ENCODE data around the gene FOXA3.

The FOXA3 gene

GRCh38 chr19:45824531-45825262 is 39.4 kb upstream of the FOXA3 start:
- Mint-ChIP-seq H3K27ac (no peak overlapping the region), H3K4me3 (no peak overlapping the region), H3K36me3 (ENCODE audit: low read depth) (peaks cover 44% of the 10 kb centered on the region), H3K9me3 (no peaks in the 10 kb centered on the region), H3K4me1 (ENCODE audit: low read depth) (peaks cover 2% of the 10 kb centered on the region), H3K27me3 (no peaks in the 10 kb centered on the region)

DNA sequence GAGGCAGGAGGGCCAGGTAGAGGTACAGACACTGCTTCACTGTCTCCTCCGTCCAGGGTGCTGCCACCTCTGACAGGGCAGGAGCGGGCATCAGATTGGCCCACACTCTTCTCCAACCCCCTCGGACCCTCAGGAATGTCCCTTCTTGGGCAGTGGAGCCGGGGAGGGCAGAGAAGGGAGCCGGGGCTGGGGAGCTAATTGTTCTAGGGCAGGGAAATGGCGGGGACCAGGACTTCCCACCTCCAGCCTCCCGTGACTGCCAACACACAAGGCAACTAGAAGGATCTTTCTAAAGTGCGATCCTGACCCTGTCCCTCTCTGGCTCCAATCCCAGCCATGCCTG is 38.9 kb upstream of the FOXA3 start:
- Mint-ChIP-seq H3K27me3 (no peaks in the 10 kb centered on the region), H3K4me3 (no peak overlapping the region), H3K9me3 (no peaks in the 10 kb centered on the region), H3K27ac (no peak overlapping the region), H3K36me3 (ENCODE audit: low read depth) (peaks cover 47% of the 10 kb centered on the region), H3K4me1 (ENCODE audit: low read depth) (peaks cover 1% of the 10 kb centered on the region)

DNA sequence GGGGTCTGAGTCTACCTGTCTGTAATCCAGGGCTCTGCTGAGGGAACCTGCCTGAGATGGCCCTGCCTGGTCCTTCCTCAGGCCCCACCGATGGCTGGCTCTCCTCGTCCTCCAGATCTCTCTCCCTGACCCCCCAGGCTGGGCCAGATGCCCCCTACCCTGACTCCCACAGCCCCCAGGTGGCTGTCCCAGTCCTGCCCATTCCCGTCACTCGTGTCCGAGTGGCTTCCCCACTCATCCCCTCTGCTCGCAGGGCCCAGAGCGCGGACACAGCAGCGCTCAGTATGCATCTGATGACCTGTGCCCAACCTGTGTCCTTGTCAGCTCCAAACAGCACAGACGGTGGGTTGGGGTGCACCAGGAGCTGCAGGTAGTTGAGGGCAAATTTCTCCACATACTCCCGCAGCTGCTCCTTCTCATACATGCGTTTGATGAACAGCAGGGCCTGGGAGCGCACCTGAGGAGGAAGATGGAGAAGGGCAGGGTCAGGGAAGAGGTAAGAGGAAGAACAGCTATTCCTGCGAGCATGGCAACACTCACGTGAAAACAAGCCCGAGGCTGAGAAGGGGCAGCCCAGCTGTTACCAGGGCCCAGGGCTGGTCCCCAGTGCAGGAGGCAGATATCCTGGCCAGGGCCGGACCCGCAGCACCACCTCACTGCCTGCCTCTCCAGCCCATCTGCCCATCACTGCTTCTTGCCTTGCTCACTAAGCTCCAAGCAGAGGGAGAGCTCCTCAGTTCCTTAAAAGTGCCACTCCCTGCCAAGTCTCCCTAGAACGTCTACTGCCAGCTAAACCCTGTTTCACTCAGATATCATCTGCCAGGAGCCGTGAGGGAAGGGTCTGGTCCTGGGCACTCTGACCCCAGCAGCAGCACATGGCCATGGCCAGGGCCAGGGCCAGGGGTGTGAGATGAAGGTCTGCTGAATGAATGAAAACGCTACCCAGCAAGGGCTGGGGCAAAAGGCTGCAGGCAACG is 37.9 kb upstream of the FOXA3 start:
- no peaks in the 10 kb centered on the region for H3K4me1 Mint-ChIP-seq (ENCODE audit: low read depth)
- H3K27me3 Mint-ChIP-seq: no peaks in the 10 kb centered on the region
- H3K36me3 Mint-ChIP-seq (ENCODE audit: low read depth): peaks cover 53% of the 10 kb centered on the region
- no peak overlapping the region for H3K4me3 Mint-ChIP-seq
- no peak overlapping the region for H3K27ac Mint-ChIP-seq
- no peaks in the 10 kb centered on the region for H3K9me3 Mint-ChIP-seq

DNA sequence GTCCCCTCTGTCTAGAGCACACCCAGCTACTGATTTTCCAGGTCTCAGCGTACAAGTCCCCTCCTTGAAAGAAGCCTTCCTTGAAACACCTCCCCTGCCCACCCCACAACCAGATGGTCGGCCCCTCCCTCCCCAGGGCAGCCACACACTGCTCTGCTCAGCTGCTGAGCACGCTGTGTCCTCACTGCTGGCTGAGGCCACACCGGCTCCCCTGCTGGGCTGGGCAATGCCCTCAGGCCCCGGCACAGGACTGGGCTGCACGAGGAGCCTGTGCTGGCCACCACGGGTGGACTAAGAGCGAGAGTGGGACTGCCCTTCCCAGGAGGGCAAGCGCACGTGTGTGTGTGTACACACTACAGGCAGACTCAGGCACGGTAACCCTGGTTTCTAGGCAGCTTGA is 37.2 kb upstream of the FOXA3 start:
- Mint-ChIP-seq H3K4me3 (no peak overlapping the region), H3K36me3 (ENCODE audit: low read depth) (peaks cover 58% of the 10 kb centered on the region), H3K27me3 (no peaks in the 10 kb centered on the region), H3K4me1 (ENCODE audit: low read depth) (no peaks in the 10 kb centered on the region), H3K27ac (no peak overlapping the region), H3K9me3 (no peaks in the 10 kb centered on the region)

DNA sequence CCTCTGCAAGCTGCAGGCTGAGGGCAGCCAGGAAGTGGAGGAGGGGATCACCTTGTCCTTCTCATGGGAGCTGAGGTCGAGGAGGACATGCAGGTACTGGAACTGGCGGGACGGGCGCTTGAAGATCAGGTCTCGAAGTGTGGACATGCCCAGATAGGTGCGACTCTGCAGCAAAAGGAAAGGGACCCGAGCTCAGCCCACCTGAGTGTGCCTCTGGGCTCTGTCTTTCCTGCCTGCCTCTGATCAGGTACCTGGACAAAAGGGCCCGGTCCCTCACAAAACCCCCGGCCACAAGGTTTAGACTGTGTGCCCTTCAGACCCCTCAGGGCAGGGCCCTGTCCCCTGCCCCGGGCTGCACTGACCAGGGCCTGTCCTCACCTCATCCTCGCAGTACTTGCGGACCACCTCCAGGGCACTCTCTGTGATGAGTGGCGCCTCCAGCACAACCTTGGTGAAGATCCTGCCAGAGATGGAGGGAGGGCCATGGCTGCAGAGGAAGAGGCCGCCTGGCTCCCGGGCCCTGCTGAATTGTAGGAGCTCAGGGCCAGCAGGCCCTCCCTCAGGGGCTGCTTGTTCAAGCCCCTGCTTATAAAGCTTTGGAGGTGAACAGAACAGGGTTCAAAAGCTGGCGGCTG is 36.5 kb upstream of the FOXA3 start:
- H3K36me3 Mint-ChIP-seq (ENCODE audit: low read depth): peaks cover 63% of the 10 kb centered on the region
- no peaks in the 10 kb centered on the region for H3K9me3 Mint-ChIP-seq
- no peak overlapping the region for H3K4me3 Mint-ChIP-seq
- no peaks in the 10 kb centered on the region for H3K27me3 Mint-ChIP-seq
- no peaks in the 10 kb centered on the region for H3K4me1 Mint-ChIP-seq (ENCODE audit: low read depth)
- no peak overlapping the region for H3K27ac Mint-ChIP-seq

- Mint-ChIP-seq H3K36me3 (ENCODE audit: low read depth) (peaks cover 60% of the 10 kb centered on the region), H3K4me1 (ENCODE audit: low read depth) (no peaks in the 10 kb centered on the region), H3K27me3 (no peaks in the 10 kb centered on the region), H3K9me3 (no peaks in the 10 kb centered on the region), H3K4me3 (no peak overlapping the region), H3K27ac (no peak overlapping the region)
Measured at GRCh38 chr19:45828523-45828922, 35.6 kb upstream of the FOXA3 start.

DNA sequence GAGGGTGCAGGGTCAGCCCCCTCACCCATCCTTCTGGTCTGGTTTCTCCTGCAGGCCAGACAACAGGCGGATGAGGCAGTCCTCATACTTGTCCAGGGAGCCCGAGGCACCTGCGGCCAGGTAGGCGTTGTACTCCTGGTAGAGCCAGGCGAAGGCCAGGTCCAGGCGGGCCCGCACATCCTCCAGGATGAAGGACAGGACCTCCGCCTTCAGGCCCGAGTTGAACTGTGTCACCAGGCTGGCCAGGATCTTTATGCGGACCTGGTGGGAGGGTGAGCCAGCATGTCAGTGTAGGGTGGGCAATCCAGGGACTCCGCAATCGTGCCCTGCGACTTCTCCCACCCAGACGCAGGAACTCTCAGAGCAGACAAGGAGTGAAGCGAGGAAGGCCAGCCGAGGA is 35.2 kb upstream of the FOXA3 start:
- no peaks in the 10 kb centered on the region for H3K27me3 Mint-ChIP-seq
- no peak overlapping the region for H3K27ac Mint-ChIP-seq
- no peaks in the 10 kb centered on the region for H3K4me1 Mint-ChIP-seq (ENCODE audit: low read depth)
- peaks cover 60% of the 10 kb centered on the region for H3K36me3 Mint-ChIP-seq (ENCODE audit: low read depth)
- no peaks in the 10 kb centered on the region for H3K9me3 Mint-ChIP-seq
- H3K4me3 Mint-ChIP-seq: no peak overlapping the region

GRCh38 chr19:45834970-45835369 is 29.2 kb upstream of the FOXA3 start:
- Mint-ChIP-seq H3K36me3 (ENCODE audit: low read depth) (peaks cover 74% of the 10 kb centered on the region), H3K4me1 (ENCODE audit: low read depth) (no peaks in the 10 kb centered on the region), H3K27me3 (no peaks in the 10 kb centered on the region), H3K4me3 (no peak overlapping the region), H3K9me3 (no peaks in the 10 kb centered on the region), H3K27ac (no peak overlapping the region)

GRCh38 chr19:45842198-45842597 is 21.9 kb upstream of the FOXA3 start:
- Mint-ChIP-seq H3K9me3 (no peaks in the 10 kb centered on the region), H3K27me3 (no peaks in the 10 kb centered on the region), H3K4me3 (no peak overlapping the region), H3K27ac (no peak overlapping the region), H3K4me1 (ENCODE audit: low read depth) (no peaks in the 10 kb centered on the region), H3K36me3 (ENCODE audit: low read depth) (peaks cover 78% of the 10 kb centered on the region)

DNA sequence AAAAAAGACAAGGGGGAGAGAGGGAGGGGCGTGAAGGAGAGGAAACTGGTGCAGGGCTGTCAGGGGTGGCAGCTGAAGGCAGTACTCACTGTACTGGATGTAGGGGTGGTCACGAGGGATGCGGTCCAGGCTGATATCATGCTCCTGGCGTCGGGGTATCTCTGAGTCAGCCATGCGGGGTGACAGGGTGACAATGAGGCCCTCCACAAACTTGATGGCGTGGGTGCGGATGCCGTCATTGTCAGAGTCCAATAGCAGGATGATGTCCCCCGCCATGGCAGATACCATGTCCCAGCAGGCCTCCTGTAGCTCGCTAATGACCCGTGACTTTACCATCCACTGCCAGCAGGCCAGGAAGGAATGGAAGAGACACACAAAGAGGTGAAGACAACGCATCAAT is 16.5 kb upstream of the FOXA3 start:
- peak overlapping the region; percentile 26 for H3K27ac Mint-ChIP-seq
- no peaks in the 10 kb centered on the region for H3K27me3 Mint-ChIP-seq
- H3K4me3 Mint-ChIP-seq: no peak overlapping the region
- H3K9me3 Mint-ChIP-seq: no peaks in the 10 kb centered on the region
- H3K36me3 Mint-ChIP-seq (ENCODE audit: low read depth): peaks cover 69% of the 10 kb centered on the region
- H3K4me1 Mint-ChIP-seq (ENCODE audit: low read depth): no peaks in the 10 kb centered on the region

- Mint-ChIP-seq H3K27me3 (no peaks in the 10 kb centered on the region), H3K9me3 (no peaks in the 10 kb centered on the region), H3K4me1 (ENCODE audit: low read depth) (no peaks in the 10 kb centered on the region), H3K4me3 (no peak overlapping the region), H3K27ac (no peak overlapping the region), H3K36me3 (ENCODE audit: low read depth) (peaks cover 64% of the 10 kb centered on the region)
Measured at GRCh38 chr19:45848922-45849321, 15.2 kb upstream of the FOXA3 start.

GRCh38 chr19:45852145-45852750 is 11.9 kb upstream of the FOXA3 start:
- Mint-ChIP-seq H3K27me3 (no peaks in the 10 kb centered on the region), H3K27ac (no peak overlapping the region), H3K4me1 (ENCODE audit: low read depth) (no peaks in the 10 kb centered on the region), H3K4me3 (no peak overlapping the region), H3K9me3 (no peaks in the 10 kb centered on the region), H3K36me3 (ENCODE audit: low read depth) (peaks cover 56% of the 10 kb centered on the region)

DNA sequence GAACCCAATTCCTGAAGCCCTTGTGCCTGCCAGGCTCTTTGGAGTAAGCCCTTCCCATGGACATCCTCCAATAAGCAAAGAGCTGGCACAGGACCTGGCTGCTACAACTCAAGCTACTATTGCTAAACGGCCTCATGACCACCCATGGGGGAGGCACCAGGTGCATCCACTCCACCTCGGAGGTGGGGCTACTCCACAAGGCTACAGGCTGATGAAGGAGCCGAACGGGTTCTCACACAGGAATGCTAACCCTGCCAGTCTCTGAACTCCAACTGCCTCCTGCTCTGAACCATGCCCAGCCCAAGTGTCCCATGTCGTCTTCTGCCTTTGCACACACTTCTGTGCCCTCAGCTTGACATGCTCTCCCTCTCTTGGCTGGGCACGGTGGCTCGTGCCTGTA is 11.1 kb upstream of the FOXA3 start:
- H3K4me1 Mint-ChIP-seq (ENCODE audit: low read depth): no peaks in the 10 kb centered on the region
- peaks cover 50% of the 10 kb centered on the region for H3K36me3 Mint-ChIP-seq (ENCODE audit: low read depth)
- no peaks in the 10 kb centered on the region for H3K27me3 Mint-ChIP-seq
- no peaks in the 10 kb centered on the region for H3K9me3 Mint-ChIP-seq
- no peak overlapping the region for H3K4me3 Mint-ChIP-seq
- no peak overlapping the region for H3K27ac Mint-ChIP-seq

- H3K27me3 Mint-ChIP-seq: no peaks in the 10 kb centered on the region
- no peak overlapping the region for H3K4me3 Mint-ChIP-seq
- H3K27ac Mint-ChIP-seq: no peak overlapping the region
- H3K4me1 Mint-ChIP-seq (ENCODE audit: low read depth): no peaks in the 10 kb centered on the region
- no peaks in the 10 kb centered on the region for H3K9me3 Mint-ChIP-seq
- H3K36me3 Mint-ChIP-seq (ENCODE audit: low read depth): peaks cover 55% of the 10 kb centered on the region
Measured at GRCh38 chr19:45854167-45854778, 9.9 kb upstream of the FOXA3 start.

All from stimulated activated naive CD8-positive, alpha-beta T cell treated with anti-CD3 and anti-CD28 coated beads, Interleukin-15, Interleukin-2, amounts not matched to agents 100 ng/mL and 50 ng/mL, for 24 hours (primary cell).